Pancreas (tissue), 10 donors: ENCODE results near the gene SIK2. TPM values are rescaled to one million over a fixed set of nuclear protein-coding genes. Genes with fewer than 3 reads are reported as not detected.

ENCODE experiments used
- ATAC-seq, 4 donors: fragments of 200-7000 bp; cut with Tn5 transposase; one replicate each; pipeline versions ENCODE4 v1.8.0 to v1.9.1; 2020; ENCODE audit warnings: mild to moderate bottlenecking in 4 of 4, moderate library complexity in 4 of 4
- DNase-seq, 6 donors: peaks; one replicate each; pipeline ENCODE4 v3.0.0-alpha.2; 2020
- FAIRE-seq: peaks from 2 replicates; lab custom pipeline; 2012; peaks lifted over from hg19 to GRCh38; lab: Jason Lieb, UNC
- H3K27ac ChIP-seq, 4 donors: fragments of 200-600 bp; sonication (generic); 1 replicate in 3 of 4; 2 replicates in 1 of 4; pipeline versions ENCODE4 v1.5.0 to v1.8.0; 2020
- H3K27me3 ChIP-seq, 4 donors: fragments of 200-600 bp; one replicate each; pipeline ENCODE4 v1.8.0; 2021
- H3K36me3 ChIP-seq, 3 donors: fragments of 200-600 bp; sonication (generic) in 1 of 3; one replicate each; pipeline versions ENCODE4 v1.5.0 to v1.8.0; 2020 to 2021
- H3K4me1 ChIP-seq, 3 donors: fragments of 200-600 bp; one replicate each; pipeline ENCODE4 v1.8.0; 2021
- H3K4me3 ChIP-seq, 4 donors: fragments of 200-600 bp; sonication (generic) in 2 of 4; one replicate each; pipeline versions ENCODE4 v1.5.0 to v1.8.0; 2020 to 2021
- H3K9me3 ChIP-seq, 4 donors: fragments of 200-600 bp; one replicate each; pipeline ENCODE4 v1.8.0; 2021
- CTCF ChIP-seq, 4 donors: fragments of 200-600 bp; sonication (generic) in 3 of 4; IDR thresholded peaks; one replicate each; pipeline versions ENCODE4 v1.5.0 to v1.8.0; 2021; ENCODE audit warnings: antibody characterized with exemption in 4 of 4
- WGBS, 2 donors: extraction: QIAGEN DNeasy Blood & Tissue Kit; methylation state at CpG; one replicate each; pipeline ENCODE4 v1.1.7; 2013; 5-methylcytosine and 5-hydroxymethylcytosine counted together
- intact Hi-C, 3 donors: fragments of 100-400 bp; cut with DNase I; formaldehyde crosslinking; loops; one replicate each; pipeline versions ENCODE4 v1.11.1 to v1.14.2; 2022
- polyA plus RNA-seq, 2 donors: library from polyadenylated mRNA; stranded (reverse); fragments of 200-250 nt; gene quantifications; one replicate each; pipeline ENCODE4 v1.2.3, GENCODE V29; 2013
- total RNA-seq, 6 donors: library from RNA; stranded (reverse); fragmentation: NEBNext Ultra II Directional in 4 of 6; extraction: Animal tissue kit (Norgen Biotek cat#: 25700) in 4 of 6; gene quantifications; one replicate each; pipeline versions ENCODE4 v1.2.1 to v1.2.4, GENCODE V29; 2021 to 2023
- donor health status: healthy with polysubstance abuse.
- donor health status: DM: no; HTN: no; CAD: no; lungs with moderate emphysema.
- donor health status: DM: no; HTN: no; CAD: no.
- donor health status: control.
- donor health status: control.
- donor health status: Bipolar disorder and iron deficiency.
- donor health status: DM: yes; HTN: yes; CAD: no.
- donor health status: DM: no; HTN: no; CAD: no.
- donor health status: DM: no; HTN: no; CAD: no.
- donor health status: DM: yes; HTN: yes; CAD: no.

The SIK2 gene
- total and polyA plus RNA-seq, 8 donors = 4.7 to 24.7 (median 17.5) TPM

GRCh38 chr11:111559800-111560464, 42.3 kb upstream of the SIK2 start:
- no peak for DNase-seq
- ATAC-seq = peak in 1 of 4 donors; percentile 20
- H3K27me3 ChIP-seq = no peaks in the 10 kb centered on the region

GRCh38 chr11:111560800-111561199, 41.4 kb upstream of the SIK2 start:
- no peak for FAIRE-seq
- 85 to 92% methylated on average over 3 of the region's 3 CpGs for WGBS, 2 donors
- H3K27ac ChIP-seq = no peak overlapping the region

More at GRCh38 chr11:111559800-111560464, 42.3 kb upstream of the SIK2 start:
- Histone ChIP-seq H3K9me3 (no peaks in the 10 kb centered on the region), H3K36me3 (no peaks in the 10 kb centered on the region), H3K27ac (no peak overlapping the region), H3K4me1 (peaks cover 0 to 3% (median 0%) of the 10 kb centered on the region in 3 donors), H3K4me3 (no peak overlapping the region)
- FAIRE-seq = no peak
- no peak for TF ChIP-seq CTCF (IDR thresholded peaks at IDR 0.05)
- intact Hi-C loops = loop anchor here in 1 of 3 donors (10.0 kb wide), 1 partner anchor 285 kb away; no protein-coding TSS in a partner anchor
- 76 to 83% methylated on average over 11 of the region's 11 CpGs for WGBS, 2 donors

GRCh38 chr11:111561306-111561705, 40.9 kb upstream of the SIK2 start:
- H3K27me3 ChIP-seq = no peaks in the 10 kb centered on the region
- H3K36me3 ChIP-seq = no peaks in the 10 kb centered on the region
- FAIRE-seq (no peak), DNase-seq (no peak), ATAC-seq (no peak)
- WGBS, 2 donors = 71 to 87% methylated on average over 3 of the region's 3 CpGs
- H3K4me3 ChIP-seq = no peak overlapping the region
- TF ChIP-seq CTCF (IDR thresholded peaks at IDR 0.05) = no peak
- intact Hi-C loops = loop anchor here in 1 of 3 donors (10.0 kb wide), 1 partner anchor 283 kb away; no protein-coding TSS in a partner anchor
- H3K27ac ChIP-seq = no peak overlapping the region
- peaks cover 0 to 3% (median 0%) of the 10 kb centered on the region in 3 donors for H3K4me1 ChIP-seq
- H3K9me3 ChIP-seq = no peaks in the 10 kb centered on the region

More at GRCh38 chr11:111560800-111561199, 41.4 kb upstream of the SIK2 start:
- no peak for TF ChIP-seq CTCF (IDR thresholded peaks at IDR 0.05)
- intact Hi-C loops = loop anchor here in 1 of 3 donors (10.0 kb wide), 1 partner anchor 284 kb away; no protein-coding TSS in a partner anchor
- no peak overlapping the region for H3K4me3 ChIP-seq
- no peaks in the 10 kb centered on the region for H3K36me3 ChIP-seq
- ATAC-seq = no peak
- peaks cover 0 to 3% (median 0%) of the 10 kb centered on the region in 3 donors for H3K4me1 ChIP-seq
- no peak for DNase-seq
- H3K9me3 ChIP-seq = no peaks in the 10 kb centered on the region
- H3K27me3 ChIP-seq = no peaks in the 10 kb centered on the region

GRCh38 chr11:111561791-111562325, 40.4 kb upstream of the SIK2 start:
- WGBS, 2 donors = 43 to 62% methylated on average over 3 of the region's 3 CpGs
- peak in 3 of 4 donors; percentile 37 to 42 (median 39) for ATAC-seq
- no peaks in the 10 kb centered on the region for H3K36me3 ChIP-seq
- no peak for DNase-seq
- no peaks in the 10 kb centered on the region for H3K27me3 ChIP-seq
- intact Hi-C loops = loop anchor here in 1 of 3 donors (10.0 kb wide), 1 partner anchor 283 kb away; no protein-coding TSS in a partner anchor
- FAIRE-seq = no peak
- peaks cover 0 to 3% (median 0%) of the 10 kb centered on the region in 3 donors for H3K4me1 ChIP-seq
- no peak for TF ChIP-seq CTCF (IDR thresholded peaks at IDR 0.05)
- no peak overlapping the region for H3K27ac ChIP-seq
- no peak overlapping the region for H3K4me3 ChIP-seq
- no peaks in the 10 kb centered on the region for H3K9me3 ChIP-seq
